NCI-H2227 (cell line): ENCODE measurements around the gene STEAP1B.
A peak's percentile ranks its signal among the peaks of the same experiment; 100 is the strongest.
"Not testable (repeated sequence)": the region's sequence is repeated elsewhere in the genome, so short reads cannot be mapped to it uniquely, and the experiment has no call there.

Source experiments
- DNase-seq: peaks from one replicate; lab custom pipeline; 2025; ENCODE audit not compliant: unreplicated experiment; lab: John Stamatoyannopoulos, UW

Gene STEAP1B

GRCh38 chr7:22499044-22499443 lies 944 bp downstream of the STEAP1B start:
- no peak for DNase-seq

GRCh38 chr7:22496912-22497311 lies 3.1 kb downstream of the STEAP1B start:
- DNase-seq = not testable (repeated sequence)

DNA sequence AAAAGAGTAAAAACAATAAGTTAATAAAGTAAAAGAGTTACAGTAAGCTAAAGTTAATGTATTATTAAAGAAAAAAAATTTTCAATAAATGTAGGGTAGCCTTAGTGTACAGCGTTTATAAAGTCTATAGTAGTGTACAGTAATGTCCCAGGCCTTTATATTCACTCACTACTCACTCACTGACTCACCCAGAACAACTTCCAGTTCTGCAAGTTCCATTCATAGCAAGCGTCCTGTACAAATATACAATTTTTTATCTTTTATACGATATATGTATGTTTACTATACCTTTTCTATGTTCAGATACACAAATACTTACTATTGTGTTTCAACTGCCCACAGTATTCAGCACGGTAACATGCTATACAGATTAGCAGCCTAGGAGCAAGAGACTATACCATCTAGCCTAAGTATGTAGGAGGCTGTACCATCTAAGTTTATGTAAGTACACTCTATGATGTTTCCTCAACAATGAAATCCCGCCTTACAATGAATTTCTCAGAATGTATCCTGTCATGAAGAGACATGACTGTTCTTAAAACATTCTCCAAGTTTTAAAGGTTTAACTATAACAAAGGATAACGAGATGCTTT lies 3.6 kb downstream of the STEAP1B start:
- not testable (repeated sequence) for DNase-seq

- not testable (repeated sequence) for DNase-seq
Measured at GRCh38 chr7:22493160-22493925, 6.6 kb downstream of the STEAP1B start.

DNA sequence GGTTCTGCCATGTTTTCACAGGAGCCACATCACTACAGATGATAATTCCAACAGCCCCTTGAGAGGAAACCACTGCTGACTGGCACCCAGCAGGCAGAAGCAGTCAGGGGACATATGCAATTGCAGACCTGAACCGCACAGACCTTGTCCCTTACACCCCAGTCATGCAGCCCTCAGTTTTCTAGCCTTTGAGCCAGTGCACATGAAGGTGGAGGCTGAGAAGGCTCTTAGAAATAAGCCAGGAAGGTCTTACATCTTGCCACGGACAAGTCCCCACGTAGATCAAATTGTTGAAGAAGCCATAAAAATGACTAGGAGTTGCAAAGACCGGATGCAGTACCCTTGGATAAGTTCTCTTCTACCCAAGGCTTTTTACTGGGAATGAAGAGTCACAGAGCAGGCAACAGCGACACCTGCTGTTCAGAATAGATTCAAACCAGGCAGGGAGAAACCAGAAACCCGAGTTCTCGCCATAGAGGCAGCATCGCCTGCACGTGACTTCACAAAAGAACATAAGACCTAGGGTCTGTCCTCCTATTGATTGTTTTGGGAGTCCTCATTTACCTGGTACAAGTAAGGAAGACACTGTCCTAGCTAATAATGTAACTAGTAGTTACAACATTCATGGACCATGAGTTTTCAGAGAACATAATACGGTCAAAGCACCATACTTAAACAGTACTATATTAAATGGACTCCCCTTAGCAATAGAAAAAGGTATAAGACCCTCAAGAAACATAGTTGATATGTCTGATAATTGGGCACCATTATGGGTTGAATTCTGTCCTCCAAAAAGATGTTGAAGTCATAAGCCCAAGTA lies 11.1 kb downstream of the STEAP1B start:
- DNase-seq = peak; percentile 83

- no peak for DNase-seq
Measured at GRCh38 chr7:22487978-22488642, 11.9 kb downstream of the STEAP1B start.

DNA sequence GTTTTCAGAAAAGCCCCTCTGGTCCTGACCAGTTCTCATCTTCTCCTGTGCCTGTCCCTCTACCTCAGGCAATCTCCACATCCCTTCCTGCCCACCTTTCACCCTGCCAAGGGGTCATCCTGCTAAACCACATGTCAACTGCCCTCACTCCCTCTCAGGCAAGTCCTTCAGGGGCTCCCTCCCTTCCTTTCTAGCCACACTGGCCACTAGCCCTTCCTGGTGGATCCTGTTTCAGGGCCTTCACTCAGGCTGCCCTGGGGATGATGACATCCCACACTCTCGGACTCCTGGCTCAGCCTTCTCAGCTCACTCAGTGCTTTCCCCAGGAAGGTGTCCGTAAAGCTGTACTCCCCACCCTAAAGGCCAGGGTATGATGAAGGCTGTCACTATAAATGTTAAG lies 13.4 kb downstream of the STEAP1B start:
- no peak for DNase-seq

DNA sequence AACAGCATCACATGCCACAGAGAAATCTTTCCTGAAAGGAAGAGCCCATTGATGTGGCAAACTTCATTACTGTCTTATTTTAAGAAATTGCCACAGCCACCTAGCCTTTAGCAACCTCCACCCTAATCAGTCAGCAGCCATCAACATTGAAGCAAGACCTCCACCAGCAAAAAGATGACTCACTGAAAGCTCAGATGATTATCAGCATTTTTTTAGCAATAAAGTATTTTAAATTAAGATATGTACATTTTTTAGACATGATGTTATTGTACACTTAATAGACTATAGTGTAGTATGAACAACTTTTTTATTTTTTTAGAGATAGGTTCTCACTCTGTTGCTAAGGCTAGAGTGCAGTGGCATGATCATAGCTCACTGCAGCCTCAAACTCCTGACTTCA lies 14.8 kb downstream of the STEAP1B start:
- DNase-seq = no peak

DNA sequence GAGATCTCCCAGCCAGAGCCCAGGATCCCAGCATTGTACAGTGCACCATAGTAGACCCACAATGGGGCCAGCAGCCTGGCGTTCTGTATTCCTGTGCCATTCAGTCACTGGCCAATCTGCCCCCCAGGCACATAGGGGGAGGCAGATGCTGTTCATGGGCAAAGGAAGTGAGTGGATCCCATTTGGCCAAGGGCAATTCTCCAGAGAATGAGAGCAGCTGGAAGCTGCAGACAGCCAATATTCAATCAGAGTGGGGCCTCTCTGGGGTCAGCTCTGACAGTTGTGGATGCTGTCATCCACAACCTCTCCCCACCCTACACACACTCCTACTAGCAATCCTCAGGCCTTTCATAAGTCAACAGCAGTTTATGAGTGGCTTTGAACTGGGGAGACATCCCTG lies 17.5 kb downstream of the STEAP1B start:
- no peak for DNase-seq

DNA sequence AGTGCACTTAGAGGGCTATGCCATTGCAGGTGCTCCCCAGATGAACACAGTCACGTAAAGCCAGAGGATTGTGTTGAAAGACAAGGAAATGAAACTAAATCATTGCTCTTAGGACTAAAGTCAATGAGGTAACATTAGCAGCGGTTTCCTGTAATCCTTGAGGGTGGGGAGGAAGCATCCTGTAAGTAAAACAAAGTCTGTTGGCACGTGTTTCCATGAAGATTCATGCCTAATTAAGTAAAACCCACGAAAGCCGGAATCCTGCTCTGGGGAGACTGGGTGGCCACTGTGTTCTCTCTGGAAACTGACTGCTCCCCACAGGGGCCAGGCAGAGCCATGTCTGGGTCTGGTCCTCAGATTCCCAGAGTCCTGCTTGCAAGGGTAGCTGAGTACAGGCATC lies 18.3 kb downstream of the STEAP1B start:
- no peak for DNase-seq

DNA sequence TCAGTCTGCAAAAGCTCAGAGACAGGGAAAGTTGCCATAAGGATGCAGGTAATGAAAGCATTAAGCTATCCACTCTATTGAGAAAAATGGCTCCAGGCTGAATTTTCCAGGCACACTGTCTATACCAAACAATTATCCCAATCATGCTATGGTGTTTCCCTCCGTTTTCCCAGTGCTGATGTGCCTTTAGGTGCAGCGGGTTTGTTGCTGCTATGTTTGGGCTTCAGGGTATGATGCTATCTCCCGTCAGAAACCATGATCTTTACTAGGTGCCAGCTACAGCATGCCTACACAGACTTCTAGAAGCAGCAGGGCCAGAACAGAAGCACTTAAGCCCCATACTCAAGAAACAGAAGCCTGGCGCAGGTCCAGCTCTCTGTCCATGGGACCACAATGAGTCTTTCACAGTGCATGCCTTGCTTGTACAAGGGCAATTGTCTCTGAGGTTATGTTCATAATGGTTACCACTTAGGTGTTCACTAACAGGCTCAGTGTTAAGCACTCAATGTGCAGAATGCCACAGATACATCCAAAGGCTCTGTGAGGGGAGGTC lies 19.4 kb downstream of the STEAP1B start:
- peak; percentile 18 for DNase-seq

DNA sequence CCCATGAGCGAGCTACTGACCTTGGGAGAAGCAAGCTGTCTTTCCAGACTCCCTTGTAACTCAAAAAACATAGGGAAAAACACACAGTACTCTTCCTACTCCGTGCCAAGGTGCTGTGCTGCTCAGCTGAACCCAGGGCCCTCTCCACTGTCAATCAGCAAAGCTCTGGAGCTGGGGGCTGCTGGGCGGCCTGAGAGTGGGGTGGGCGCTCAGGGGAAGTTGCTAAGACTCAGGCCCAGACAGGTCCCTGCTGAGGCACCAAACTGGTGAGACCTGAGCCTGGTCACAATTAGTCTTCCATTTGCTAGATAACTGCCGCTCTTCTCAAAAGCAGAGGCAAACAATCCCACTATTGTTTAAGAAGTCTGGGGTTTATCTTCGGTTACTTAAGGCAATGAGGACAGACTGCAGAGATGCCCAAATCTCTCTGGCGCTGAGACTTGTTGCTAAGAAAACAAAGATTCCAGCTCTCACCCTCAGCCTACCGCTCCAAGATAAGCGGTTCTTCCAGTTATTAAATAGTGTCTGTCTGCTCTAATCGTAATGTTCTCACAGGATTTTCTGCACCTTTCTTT lies 22.0 kb downstream of the STEAP1B start:
- DNase-seq = no peak

DNA sequence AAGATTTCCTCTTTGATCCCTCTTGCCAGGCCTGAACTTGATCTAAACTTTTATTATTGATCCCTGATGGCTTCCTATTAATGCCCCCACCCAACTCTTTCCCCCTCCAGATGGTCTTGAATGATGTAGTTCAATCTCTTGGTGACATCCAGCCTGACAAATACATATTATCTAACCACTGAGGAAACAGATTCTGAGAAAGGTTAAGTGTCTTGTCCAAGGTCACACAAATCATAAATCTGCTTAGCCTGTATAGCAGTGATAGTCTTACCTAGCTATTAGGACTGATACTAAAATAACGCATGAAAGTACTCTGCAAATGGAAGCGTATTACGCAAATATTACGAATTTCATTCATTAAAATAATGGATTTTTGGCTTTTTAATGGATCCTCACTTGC lies 22.7 kb downstream of the STEAP1B start:
- no peak for DNase-seq

DNA sequence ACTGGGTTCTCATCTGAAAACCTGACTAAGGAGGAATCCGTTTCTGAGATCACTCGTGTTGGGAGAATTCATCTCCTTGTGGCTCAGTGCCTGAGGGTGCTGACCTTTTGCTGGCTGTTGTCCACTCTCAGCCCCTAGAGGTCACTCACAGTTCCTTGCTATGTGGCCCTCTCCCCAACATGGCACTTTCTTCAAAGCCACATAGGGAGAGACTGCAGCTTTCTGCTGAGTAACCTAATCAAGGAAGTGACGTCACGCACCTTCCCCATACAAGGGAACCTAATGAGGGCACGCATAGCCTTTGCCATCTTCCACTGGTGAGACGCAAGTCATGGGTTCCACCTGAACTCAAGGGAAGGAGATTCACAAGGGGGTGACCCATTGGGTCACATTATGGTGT lies 23.2 kb downstream of the STEAP1B start:
- DNase-seq = no peak

- DNase-seq = no peak
Measured at GRCh38 chr7:22474645-22475044, 25.3 kb downstream of the STEAP1B start.

DNA sequence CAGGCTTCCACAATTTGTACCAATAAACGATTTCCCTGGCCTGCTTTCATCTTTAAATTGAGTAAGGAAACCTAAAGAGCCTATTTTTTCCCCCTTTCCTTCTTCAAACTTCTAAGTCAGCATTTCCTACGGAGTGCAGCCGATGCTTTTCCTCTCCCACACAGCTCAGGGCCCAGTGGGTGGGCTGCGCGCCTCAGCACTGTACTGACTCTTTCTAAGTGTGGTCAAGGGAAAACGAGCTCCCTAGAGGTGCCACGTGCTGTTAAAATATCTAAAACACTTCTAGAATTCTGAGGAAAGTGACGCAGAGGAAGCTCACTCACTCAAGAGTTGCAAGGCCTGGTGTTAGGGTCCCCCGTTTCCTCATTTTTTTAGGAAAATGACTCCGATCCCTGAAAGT lies 29.0 kb downstream of the STEAP1B start:
- no peak for DNase-seq

DNA sequence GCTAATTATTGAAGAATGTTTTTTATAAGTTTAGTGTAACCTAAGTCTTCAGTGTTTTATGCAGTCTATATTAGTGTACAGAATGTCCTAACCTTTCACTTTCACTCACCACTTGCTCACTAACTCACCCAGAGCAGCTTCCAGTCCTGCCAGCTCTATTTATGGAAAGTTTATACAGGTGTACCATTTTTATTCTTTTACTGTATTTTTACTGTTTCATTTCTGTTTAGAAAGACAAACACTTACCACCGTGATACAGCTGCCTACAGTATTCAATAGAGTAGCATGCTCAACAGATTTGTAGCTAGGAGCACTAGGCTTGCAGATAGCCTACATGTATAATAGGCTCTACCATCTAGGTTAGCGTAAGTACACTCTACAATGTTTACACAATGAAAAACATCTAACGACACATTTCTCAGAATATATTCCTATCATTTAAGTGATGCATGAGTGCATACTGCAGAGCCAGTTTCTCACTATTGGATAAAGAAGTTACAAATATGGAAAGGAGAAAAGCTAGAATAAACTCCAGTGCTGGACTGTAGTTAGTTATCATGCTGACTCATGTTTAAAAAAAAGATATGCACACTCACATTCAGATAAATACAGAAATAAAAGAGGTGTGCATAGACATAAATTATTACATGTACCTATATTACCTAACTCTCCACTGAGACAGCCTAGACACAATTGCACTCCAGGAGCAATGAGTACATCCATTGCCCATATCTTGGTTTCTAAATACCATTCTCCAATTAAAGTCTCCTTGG lies 30.4 kb downstream of the STEAP1B start:
- DNase-seq = no peak

DNA sequence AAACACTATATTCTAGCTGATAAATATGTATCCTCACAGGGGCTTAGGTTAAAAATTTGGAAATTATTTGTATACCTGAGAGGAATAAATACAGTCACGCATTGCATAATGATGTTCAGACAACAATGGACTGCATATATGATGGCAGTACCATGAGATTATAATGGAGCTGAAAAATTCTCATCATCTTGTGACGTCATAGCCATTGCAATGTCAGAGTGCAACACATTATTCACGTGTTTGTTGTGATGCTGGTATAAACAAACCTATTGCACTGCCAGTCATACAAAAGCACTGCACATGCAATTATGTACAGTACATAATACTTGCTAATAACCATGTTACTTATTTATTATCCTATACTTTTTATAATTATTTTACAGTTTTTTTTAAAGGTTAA lies 31.4 kb downstream of the STEAP1B start:
- no peak for DNase-seq

DNA sequence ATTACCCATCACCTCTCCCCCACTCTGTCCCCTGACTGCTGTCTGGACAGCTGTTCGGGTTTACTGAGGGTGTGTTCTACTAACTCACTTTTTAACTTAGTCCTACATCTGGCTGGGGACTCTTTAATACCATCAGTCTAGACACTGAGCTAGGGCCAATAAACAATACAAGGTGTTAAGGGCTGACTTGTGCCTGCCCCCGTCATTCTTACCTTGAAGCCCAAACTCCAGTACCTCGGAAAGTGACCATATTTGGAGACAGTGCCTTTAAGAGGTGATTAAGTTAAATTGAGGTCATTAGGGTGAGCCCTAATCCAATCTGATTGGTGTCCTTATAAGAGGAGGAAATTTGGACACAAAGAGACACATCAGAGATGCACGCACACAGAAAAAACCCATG lies 35.7 kb downstream of the STEAP1B start:
- DNase-seq = no peak

DNA sequence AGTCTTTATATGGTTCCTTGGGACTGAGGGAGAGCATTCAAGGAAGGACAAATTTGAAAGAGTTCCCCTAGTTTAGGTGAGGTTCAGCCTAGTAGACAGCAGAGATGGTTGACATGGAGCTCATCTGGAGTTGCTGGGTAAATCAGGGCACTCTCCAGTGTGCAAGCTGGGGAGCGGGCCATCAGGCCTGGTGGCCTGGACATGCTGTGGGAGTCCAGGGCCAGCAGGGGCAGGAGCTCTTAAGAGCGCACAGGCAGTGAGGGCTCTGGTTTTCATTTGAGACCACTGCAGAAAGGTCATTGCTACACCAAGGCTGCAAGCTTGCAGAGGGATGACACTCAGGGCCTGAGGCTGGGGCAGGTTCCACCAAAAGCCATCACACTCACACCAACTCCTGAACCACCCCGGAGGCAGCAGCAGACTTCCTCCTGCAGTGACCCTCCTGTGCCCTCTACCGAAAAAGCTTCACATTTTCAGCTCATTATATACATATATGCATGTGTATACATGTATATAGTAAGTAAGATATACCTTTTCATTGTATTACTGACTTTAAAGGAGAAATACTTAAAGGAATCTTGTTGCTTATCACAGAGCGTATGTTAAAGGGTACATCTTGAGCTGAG lies 39.5 kb downstream of the STEAP1B start:
- no peak for DNase-seq
